Central memory CD8-positive, alpha-beta T cell (primary cell): ENCODE data around the gene MON2.
A peak's percentile ranks its signal among the peaks of the same experiment; 100 is the strongest.
"Not testable (repeated sequence)": the region's sequence is repeated elsewhere in the genome, so short reads cannot be mapped to it uniquely, and the experiment has no call there.

ENCODE experiments used
- ATAC-seq: fragments of 150-1000 bp; cut with Tn5 transposase; replicated peaks from 2 replicates; pipeline ENCODE4 v1.10.0; 2022; ENCODE audit warnings: mild to moderate bottlenecking, moderate FRiP score, moderate number of reproducible peaks; ENCODE audit not compliant: poor library complexity, severe bottlenecking; ENCODE audit errors: extremely low read depth
- DNase-seq, 2 donors: peaks; one replicate each; pipeline ENCODE4 v3.0.0; 2021; ENCODE audit warnings: low spot score in 2 of 2
- H3K27ac Mint-ChIP-seq: one replicate; pipeline ENCODE4 v1.8.0; 2022; ENCODE audit warnings: low read depth, mild to moderate bottlenecking, moderate library complexity, mixed read lengths
- H3K27me3 Mint-ChIP-seq: one replicate; pipeline ENCODE4 v1.8.0; 2022; ENCODE audit warnings: mixed read lengths
- H3K36me3 Mint-ChIP-seq: one replicate; pipeline ENCODE4 v1.8.0; 2022; ENCODE audit warnings: mild to moderate bottlenecking, moderate library complexity, mixed read lengths; ENCODE audit not compliant: insufficient read depth
- H3K4me1 Mint-ChIP-seq: one replicate; pipeline ENCODE4 v1.8.0; 2022; ENCODE audit warnings: mixed read lengths
- H3K4me3 Mint-ChIP-seq: one replicate; pipeline ENCODE4 v1.8.0; 2022; ENCODE audit warnings: mild to moderate bottlenecking, moderate library complexity, mixed read lengths
- H3K9me3 Mint-ChIP-seq: one replicate; pipeline ENCODE4 v1.8.0; 2022; ENCODE audit warnings: mixed read lengths

MON2 gene

GRCh38 chr12:62536546-62536945 is 69.9 kb downstream of the MON2 start:
- Mint-ChIP-seq H3K9me3 (no peaks in the 10 kb centered on the region), H3K36me3 (peaks cover 27% of the 10 kb centered on the region), H3K27ac (no peak overlapping the region), H3K27me3 (no peaks in the 10 kb centered on the region), H3K4me1 (no peaks in the 10 kb centered on the region), H3K4me3 (no peak overlapping the region)
- ATAC-seq: no peak
- DNase-seq: no peak

GRCh38 chr12:62537551-62537950 is 70.9 kb downstream of the MON2 start:
- Mint-ChIP-seq H3K9me3 (no peaks in the 10 kb centered on the region), H3K27me3 (no peaks in the 10 kb centered on the region), H3K27ac (no peak overlapping the region), H3K36me3 (peaks cover 28% of the 10 kb centered on the region), H3K4me3 (no peak overlapping the region), H3K4me1 (peaks cover 3% of the 10 kb centered on the region)
- no peak for ATAC-seq
- DNase-seq: no peak

- Mint-ChIP-seq H3K4me1 (peaks cover 5% of the 10 kb centered on the region), H3K4me3 (no peak overlapping the region), H3K36me3 (peaks cover 19% of the 10 kb centered on the region), H3K27me3 (no peaks in the 10 kb centered on the region), H3K27ac (no peak overlapping the region), H3K9me3 (no peaks in the 10 kb centered on the region)
- no peak for ATAC-seq
- DNase-seq: no peak
Measured at GRCh38 chr12:62540354-62540753, 73.7 kb downstream of the MON2 start.

GRCh38 chr12:62542814-62543213 is 76.2 kb downstream of the MON2 start:
- Mint-ChIP-seq H3K27ac (no peak overlapping the region), H3K9me3 (no peaks in the 10 kb centered on the region), H3K36me3 (peaks cover 23% of the 10 kb centered on the region), H3K4me3 (no peak overlapping the region), H3K4me1 (peaks cover 5% of the 10 kb centered on the region), H3K27me3 (no peaks in the 10 kb centered on the region)
- ATAC-seq (no peak), DNase-seq (no peak)

GRCh38 chr12:62543324-62543723 is 76.7 kb downstream of the MON2 start:
- no peak overlapping the region for H3K27ac Mint-ChIP-seq
- no peak for DNase-seq
- no peak for ATAC-seq
- peaks cover 5% of the 10 kb centered on the region for H3K4me1 Mint-ChIP-seq
- H3K4me3 Mint-ChIP-seq: no peak overlapping the region
- H3K9me3 Mint-ChIP-seq: no peaks in the 10 kb centered on the region
- peaks cover 23% of the 10 kb centered on the region for H3K36me3 Mint-ChIP-seq
- no peaks in the 10 kb centered on the region for H3K27me3 Mint-ChIP-seq

- H3K27ac Mint-ChIP-seq: no peak overlapping the region
- no peak for ATAC-seq
- no peaks in the 10 kb centered on the region for H3K27me3 Mint-ChIP-seq
- H3K4me1 Mint-ChIP-seq: peaks cover 5% of the 10 kb centered on the region
- peaks cover 23% of the 10 kb centered on the region for H3K36me3 Mint-ChIP-seq
- H3K9me3 Mint-ChIP-seq: no peaks in the 10 kb centered on the region
- no peak overlapping the region for H3K4me3 Mint-ChIP-seq
- no peak for DNase-seq
Measured at GRCh38 chr12:62543741-62544140, 77.1 kb downstream of the MON2 start.

- Mint-ChIP-seq H3K36me3 (peaks cover 32% of the 10 kb centered on the region), H3K4me1 (no peaks in the 10 kb centered on the region), H3K9me3 (no peaks in the 10 kb centered on the region), H3K27ac (peak overlapping the region; percentile 49), H3K4me3 (no peak overlapping the region), H3K27me3 (no peaks in the 10 kb centered on the region)
- no peak for ATAC-seq
- DNase-seq: no peak
Measured at GRCh38 chr12:62552906-62553556, 86.4 kb downstream of the MON2 start.

GRCh38 chr12:62559366-62559765 is 92.7 kb downstream of the MON2 start:
- not testable (repeated sequence) for H3K4me1 Mint-ChIP-seq, DNase-seq, ATAC-seq, H3K4me3 Mint-ChIP-seq, H3K27ac Mint-ChIP-seq, H3K27me3 Mint-ChIP-seq, H3K9me3 Mint-ChIP-seq
- H3K36me3 Mint-ChIP-seq: peaks cover 38% of the 10 kb centered on the region

GRCh38 chr12:62562846-62563245 is 96.2 kb downstream of the MON2 start:
- no peaks in the 10 kb centered on the region for H3K4me1 Mint-ChIP-seq
- H3K36me3 Mint-ChIP-seq: peaks cover 34% of the 10 kb centered on the region
- no peak for DNase-seq
- no peak for ATAC-seq
- H3K4me3 Mint-ChIP-seq: no peak overlapping the region
- H3K9me3 Mint-ChIP-seq: no peaks in the 10 kb centered on the region
- H3K27me3 Mint-ChIP-seq: no peaks in the 10 kb centered on the region
- H3K27ac Mint-ChIP-seq: no peak overlapping the region

- no peak overlapping the region for H3K4me3 Mint-ChIP-seq
- H3K27me3 Mint-ChIP-seq: no peaks in the 10 kb centered on the region
- ATAC-seq (no peak), DNase-seq (no peak)
- no peaks in the 10 kb centered on the region for H3K4me1 Mint-ChIP-seq
- no peak overlapping the region for H3K27ac Mint-ChIP-seq
- H3K9me3 Mint-ChIP-seq: no peaks in the 10 kb centered on the region
- H3K36me3 Mint-ChIP-seq: peaks cover 20% of the 10 kb centered on the region
Measured at GRCh38 chr12:62575036-62575435, 108.4 kb downstream of the MON2 start.

GRCh38 chr12:62576503-62576902 is 109.9 kb downstream of the MON2 start:
- Mint-ChIP-seq H3K36me3 (peaks cover 12% of the 10 kb centered on the region), H3K9me3 (no peaks in the 10 kb centered on the region), H3K27me3 (no peaks in the 10 kb centered on the region), H3K27ac (no peak overlapping the region), H3K4me3 (no peak overlapping the region), H3K4me1 (no peaks in the 10 kb centered on the region)
- DNase-seq: no peak
- ATAC-seq: no peak

- H3K4me1 Mint-ChIP-seq: peaks cover 11% of the 10 kb centered on the region
- DNase-seq: no peak
- H3K4me3 Mint-ChIP-seq: no peak overlapping the region
- no peaks in the 10 kb centered on the region for H3K9me3 Mint-ChIP-seq
- H3K27me3 Mint-ChIP-seq: no peaks in the 10 kb centered on the region
- ATAC-seq: no peak
- H3K27ac Mint-ChIP-seq: no peak overlapping the region
- H3K36me3 Mint-ChIP-seq: peaks cover 13% of the 10 kb centered on the region
Measured at GRCh38 chr12:62578726-62579125, 112.1 kb downstream of the MON2 start.

GRCh38 chr12:62581288-62582064 is 114.8 kb downstream of the MON2 start:
- DNase-seq (no peak), ATAC-seq (no peak)
- H3K36me3 Mint-ChIP-seq: peaks cover 17% of the 10 kb centered on the region
- no peaks in the 10 kb centered on the region for H3K27me3 Mint-ChIP-seq
- peaks cover 11% of the 10 kb centered on the region for H3K4me1 Mint-ChIP-seq
- H3K27ac Mint-ChIP-seq: no peak overlapping the region
- no peaks in the 10 kb centered on the region for H3K9me3 Mint-ChIP-seq
- no peak overlapping the region for H3K4me3 Mint-ChIP-seq
